GM19193 (cell line): ENCODE results near the gene PRSS56.

Experiments used
- POLR2A ChIP-seq: IDR thresholded peaks from 4 replicates; pipeline ENCODE4 v1.6.1; 2011; ENCODE audit not compliant: insufficient read depth, insufficient read length; ENCODE audit errors: extremely low read depth

The PRSS56 gene

DNA sequence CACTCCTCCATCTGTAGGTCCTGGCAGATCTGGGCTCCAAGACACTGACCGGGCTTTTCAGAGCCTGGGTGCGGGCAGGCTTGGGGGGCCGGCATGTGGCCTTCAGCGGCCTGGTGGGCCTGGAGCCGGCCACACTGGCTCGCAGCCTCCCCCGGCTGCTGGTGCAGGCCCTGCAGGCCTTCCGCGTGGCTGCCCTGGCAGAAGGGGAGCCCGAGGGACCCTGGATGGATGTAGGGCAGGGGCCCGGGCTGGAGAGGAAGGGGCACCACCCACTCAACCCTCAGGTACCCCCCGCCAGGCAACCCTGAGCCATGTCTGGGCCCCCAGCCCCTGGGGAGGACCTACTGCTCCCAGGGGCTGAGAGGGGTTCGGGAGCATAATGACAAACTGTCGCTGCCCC, 5.0 kb downstream of the PRSS56 start:
- TF ChIP-seq POLR2A: no peak

GRCh38 chr2:232525791-232526371, 5.7 kb downstream of the PRSS56 start, which contains the start of gene CHRND:
CHRND (plus strand) TSS chr2:232526160; CDS start chr2:232526216, 56 bp downstream.
- no peak for TF ChIP-seq POLR2A

DNA sequence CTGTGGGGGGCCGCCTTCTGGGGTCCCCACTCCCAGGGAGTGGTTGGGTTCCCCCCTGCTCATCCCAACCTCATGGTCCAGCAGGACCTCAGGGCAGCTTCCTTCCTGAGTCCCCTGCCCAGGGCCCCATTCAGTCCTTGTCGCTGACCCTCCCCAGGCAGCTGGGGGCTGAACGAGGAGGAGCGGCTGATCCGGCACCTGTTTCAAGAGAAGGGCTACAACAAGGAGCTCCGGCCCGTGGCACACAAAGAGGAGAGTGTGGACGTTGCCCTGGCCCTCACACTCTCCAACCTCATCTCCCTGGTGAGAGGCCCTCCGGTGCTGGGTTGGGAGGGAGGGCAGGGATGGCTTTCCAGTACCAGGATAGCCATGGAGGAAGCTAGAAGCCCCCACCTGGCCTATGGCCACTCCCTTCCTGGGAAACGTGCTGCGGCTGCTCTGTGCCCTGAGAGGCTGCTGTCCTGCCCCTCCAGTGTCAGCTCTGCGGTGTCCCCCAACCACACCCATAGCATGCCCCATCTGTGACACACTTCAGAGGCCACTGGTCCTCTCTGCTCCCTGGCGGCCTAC, 6.3 kb downstream of the PRSS56 start:
- no peak for TF ChIP-seq POLR2A

GRCh38 chr2:232527905-232528470, 7.8 kb downstream of the PRSS56 start:
- no peak for TF ChIP-seq POLR2A

- no peak for TF ChIP-seq POLR2A
These were observed 8.7 kb downstream of the PRSS56 start for GRCh38 chr2:232528746-232529460.

- no peak for TF ChIP-seq POLR2A
These were observed 9.8 kb downstream of the PRSS56 start for GRCh38 chr2:232529806-232530547.

GRCh38 chr2:232530626-232531260, 10.6 kb downstream of the PRSS56 start:
- no peak for TF ChIP-seq POLR2A

GRCh38 chr2:232532419-232532818, 12.2 kb downstream of the PRSS56 start:
- TF ChIP-seq POLR2A: no peak

- TF ChIP-seq POLR2A: no peak
These were observed 13.9 kb downstream of the PRSS56 start for GRCh38 chr2:232533944-232534710.

DNA sequence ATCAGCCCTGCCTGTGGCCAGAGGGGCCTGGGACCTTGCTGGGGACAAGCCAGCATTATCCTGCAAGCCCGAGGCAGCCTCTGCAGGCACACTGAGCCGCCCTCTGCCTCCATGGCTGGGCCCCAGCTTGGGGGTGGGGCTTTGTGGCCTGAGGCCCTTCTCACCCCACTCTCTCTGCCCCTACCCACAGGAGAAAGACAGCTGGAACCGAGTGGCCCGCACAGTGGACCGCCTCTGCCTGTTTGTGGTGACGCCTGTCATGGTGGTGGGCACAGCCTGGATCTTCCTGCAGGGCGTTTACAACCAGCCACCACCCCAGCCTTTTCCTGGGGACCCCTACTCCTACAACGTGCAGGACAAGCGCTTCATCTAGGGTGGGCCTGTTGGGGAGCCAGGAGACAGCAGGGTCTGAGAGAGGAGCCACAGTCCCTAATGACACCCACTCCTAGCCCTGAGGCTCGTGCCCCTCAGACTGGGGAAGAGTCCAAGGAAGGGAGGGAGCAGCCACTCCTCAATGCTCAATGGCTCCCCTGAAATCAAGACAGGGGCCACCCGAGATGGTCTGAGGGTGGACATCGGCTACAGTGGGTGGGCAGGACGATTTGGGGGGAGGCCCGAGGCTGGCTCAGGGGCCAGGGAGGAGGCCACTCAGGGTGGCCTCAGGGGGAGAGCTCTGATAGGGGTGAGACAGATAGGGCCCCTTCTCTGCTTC, 14.9 kb downstream of the PRSS56 start:
- TF ChIP-seq POLR2A: no peak

DNA sequence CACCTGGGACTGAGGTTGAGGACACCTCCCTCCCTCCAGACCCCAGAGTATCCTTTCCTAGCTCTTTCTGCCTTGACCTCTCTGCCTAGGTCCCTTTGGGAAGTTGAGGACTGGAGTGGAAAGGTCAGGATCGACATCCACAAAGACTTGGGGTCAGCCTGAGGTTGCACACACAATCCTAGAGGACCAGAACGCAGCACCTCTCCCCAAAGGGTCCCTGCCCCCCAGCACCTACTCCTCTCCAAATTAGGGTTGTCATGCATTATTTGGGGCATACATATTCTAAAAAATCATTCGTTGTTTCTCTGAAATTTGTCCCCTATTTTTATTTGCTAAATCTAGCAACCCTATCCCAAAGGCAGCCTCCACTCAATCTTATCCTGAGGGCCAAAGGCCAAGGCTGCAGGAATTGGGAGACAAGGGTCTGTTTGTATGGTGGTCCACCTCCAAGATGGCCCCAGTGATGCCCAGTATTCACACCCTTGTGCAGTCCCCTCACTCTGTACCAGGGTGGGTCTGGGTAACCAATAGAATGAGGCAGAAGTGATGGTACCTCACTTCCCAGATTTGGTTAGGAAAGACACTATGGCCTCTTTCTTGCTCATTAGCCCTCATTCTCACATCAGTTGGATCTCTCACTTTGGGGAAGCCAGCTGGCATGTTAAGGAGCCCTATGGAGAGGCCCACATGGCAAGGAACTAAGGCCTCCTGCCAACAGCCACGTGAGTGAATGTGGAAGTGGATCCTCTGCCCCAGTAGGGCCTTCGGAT, 15.8 kb downstream of the PRSS56 start:
- no peak for TF ChIP-seq POLR2A

- no peak for TF ChIP-seq POLR2A
These were observed 16.9 kb downstream of the PRSS56 start for GRCh38 chr2:232537079-232537478.

DNA sequence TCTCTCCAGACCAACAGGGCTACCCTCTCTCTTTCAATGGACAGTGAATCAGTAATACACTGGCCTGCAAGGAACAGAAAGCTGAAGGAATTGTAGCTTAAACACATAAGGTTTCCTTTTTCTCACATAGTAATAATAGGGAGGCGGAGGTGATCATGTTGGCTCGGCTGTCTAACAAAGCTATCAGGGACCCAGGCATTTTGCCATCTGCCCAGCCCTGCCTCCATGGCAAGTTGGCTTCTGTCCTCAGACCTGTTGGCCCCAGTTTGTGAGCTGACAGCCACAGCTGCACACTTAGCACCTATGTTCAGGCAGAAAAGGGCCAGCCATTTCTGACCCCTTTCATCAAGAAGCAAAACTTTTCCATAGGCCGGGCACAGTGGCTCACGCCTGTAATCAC, 17.3 kb downstream of the PRSS56 start:
- no peak for TF ChIP-seq POLR2A
